CD14-positive monocyte (primary cell): ENCODE data around the gene GABARAPL1. TPM values are rescaled to one million over a fixed set of nuclear protein-coding genes. Genes with fewer than 3 reads are reported as not detected.
A peak's percentile ranks its signal among the peaks of the same experiment; 100 is the strongest.

Source experiments
- DNase-seq, 3 donors: peaks; one replicate each; pipeline ENCODE4 v3.0.0-alpha.2; 2011 to 2022
- H2AFZ ChIP-seq: 2 replicates; pipeline ENCODE4 v1.6.0; 2012; ENCODE audit warnings: mild to moderate bottlenecking, low read depth, low read length, inconsistent platforms; ENCODE audit not compliant: insufficient read depth, poor library complexity, severe bottlenecking
- H3K27ac ChIP-seq, 2 donors: 1 replicate in 1 of 2; 2 replicates in 1 of 2; pipeline ENCODE4 v1.5.1; 2012 to 2013; ENCODE audit warnings: low read length in 2 of 2, control low read depth in 1 of 2, inconsistent platforms in 1 of 2, low read depth in 1 of 2, mild to moderate bottlenecking in 1 of 2
- H3K27me3 ChIP-seq, 2 donors: one replicate each; pipeline versions ENCODE4 v1.6.0 to v1.6.1; 2011 to 2013; ENCODE audit warnings: low read length in 2 of 2; ENCODE audit not compliant: control insufficient read depth in 2 of 2, insufficient read depth in 2 of 2
- H3K36me3 ChIP-seq, 2 donors: replicated peaks in 1 of 2; 1 replicate in 1 of 2; 2 replicates in 1 of 2; pipeline versions ENCODE4 v1.5.1 to v1.6.1; 2012 to 2013; ENCODE audit warnings: low read length in 2 of 2, control low read depth in 1 of 2, inconsistent platforms in 1 of 2, mild to moderate bottlenecking in 1 of 2; ENCODE audit not compliant: insufficient read depth in 2 of 2, control insufficient read depth in 1 of 2
- H3K4me1 ChIP-seq, 2 donors: 1 replicate in 1 of 2; 2 replicates in 1 of 2; pipeline versions ENCODE4 v1.5.1 to v1.6.1; 2012 to 2013; ENCODE audit warnings: low read length in 2 of 2, control low read depth in 1 of 2, inconsistent platforms in 1 of 2, mild to moderate bottlenecking in 1 of 2, moderate library complexity in 1 of 2; ENCODE audit not compliant: insufficient read depth in 2 of 2, control insufficient read depth in 1 of 2
- H3K4me2 ChIP-seq: replicated peaks from 2 replicates; pipeline ENCODE3; 2012; ENCODE audit warnings: low read length, moderate library complexity, mild to moderate bottlenecking; ENCODE audit not compliant: poor library complexity, severe bottlenecking; ENCODE audit errors: extremely low read depth
- H3K4me3 ChIP-seq, 3 experiments: fragments of 200-600 bp in 1 of 3; sonication (generic) in 1 of 3; replicated peaks in 1 of 3; 1 replicate in 2 of 3; 2 replicates in 1 of 3; pipeline ENCODE4 v1.5.1; 2011 to 2013; ENCODE audit warnings: low read length in 3 of 3, mild to moderate bottlenecking in 3 of 3, control low read depth in 2 of 3, low read depth in 2 of 3, inconsistent platforms in 1 of 3, moderate library complexity in 1 of 3
- H3K79me2 ChIP-seq: 2 replicates; pipeline ENCODE4 v1.6.0; 2012; ENCODE audit warnings: mild to moderate bottlenecking, control low read depth, inconsistent platforms, low read length, moderate library complexity; ENCODE audit not compliant: insufficient read depth
- H3K9ac ChIP-seq: 2 replicates; pipeline ENCODE4 v1.6.0; 2017; ENCODE audit warnings: low read length, mild to moderate bottlenecking; ENCODE audit not compliant: insufficient read depth, poor library complexity, severe bottlenecking
- H3K9me3 ChIP-seq, 2 donors: replicated peaks in 1 of 2; 1 replicate in 1 of 2; 2 replicates in 1 of 2; pipeline versions ENCODE4 v1.5.1 to v1.6.1; 2012 to 2013; ENCODE audit warnings: low read length in 2 of 2, control low read depth in 1 of 2; ENCODE audit not compliant: control insufficient read depth in 1 of 2, insufficient read depth in 1 of 2
- H4K20me1 ChIP-seq: 2 replicates; pipeline ENCODE4 v1.6.0; 2012; ENCODE audit warnings: mild to moderate bottlenecking, low read length, control low read depth, moderate library complexity; ENCODE audit not compliant: insufficient read depth
- H3K27ac Mint-ChIP-seq, 7 donors: one replicate each; pipeline ENCODE4 v1.8.0; 2020; ENCODE audit warnings: mild to moderate bottlenecking in 7 of 7, mixed read lengths in 7 of 7, moderate library complexity in 6 of 7, inconsistent platforms in 2 of 7
- H3K27me3 Mint-ChIP-seq, 3 donors: one replicate each; pipeline ENCODE4 v1.8.0; 2021 to 2022; ENCODE audit warnings: low read depth in 3 of 3, mild to moderate bottlenecking in 3 of 3, mixed read lengths in 3 of 3, moderate library complexity in 3 of 3, inconsistent platforms in 1 of 3
- H3K36me3 Mint-ChIP-seq, 2 donors: one replicate each; pipeline ENCODE4 v1.8.0; 2020; ENCODE audit warnings: mixed read lengths in 2 of 2, inconsistent platforms in 1 of 2, mild to moderate bottlenecking in 1 of 2
- H3K4me1 Mint-ChIP-seq: one replicate; pipeline ENCODE4 v1.8.0; 2020; ENCODE audit warnings: mild to moderate bottlenecking, mixed read lengths
- H3K4me3 Mint-ChIP-seq, 2 donors: one replicate each; pipeline ENCODE4 v1.8.0; 2020; ENCODE audit warnings: mild to moderate bottlenecking in 2 of 2, mixed read lengths in 2 of 2, moderate library complexity in 1 of 2
- H3K9me3 Mint-ChIP-seq, 7 donors: one replicate each; pipeline ENCODE4 v1.8.0; 2020 to 2022; ENCODE audit warnings: mixed read lengths in 7 of 7, mild to moderate bottlenecking in 6 of 7, moderate library complexity in 6 of 7, inconsistent platforms in 2 of 7
- CTCF ChIP-seq: fragments of 200-600 bp; IDR thresholded peaks from one replicate; pipeline ENCODE4 v1.8.0; 2022; ENCODE audit warnings: antibody characterized with exemption, mild to moderate bottlenecking
- whole genome bisulfite sequencing: methylation state at CpG from one replicate; pipeline ENCODE4 v1.1.5; 2013; ENCODE audit warnings: missing lambda C conversion rate; ENCODE audit not compliant: insufficient coverage; 5-methylcytosine and 5-hydroxymethylcytosine counted together
- intact Hi-C, 2 donors: fragments of 100-400 bp; cut with micrococcal nuclease; formaldehyde crosslinking; loops; one replicate each; pipeline versions ENCODE4 v1.15.0 to v1.15.1; 2023
- polyA plus RNA-seq, 3 donors: library from polyadenylated mRNA; depleted of rRNA in 1 of 3; unstranded in 2 of 3; stranded (reverse) in 1 of 3; fragments of 300-500 nt in 2 of 3; fragments of >200 nt in 1 of 3; fragmentation: Illumina TruSeq in 2 of 3; gene quantifications; 1 replicate in 2 of 3; 2 replicates in 1 of 3; pipeline ENCODE4 v1.2.3, GENCODE V29; 2012 to 2021

Gene GABARAPL1
- polyA plus RNA-seq, 3 donors: 13.1 to 291 (median 15.5) TPM

GRCh38 chr12:10179776-10180181 is 32.9 kb upstream of the GABARAPL1 start:
- 100% methylated on average over 1 of the region's 5 CpGs for whole genome bisulfite sequencing
- no peak overlapping the region for H3K4me2 ChIP-seq

GRCh38 chr12:10182354-10183049 is 30.2 kb upstream of the GABARAPL1 start:
- Histone ChIP-seq H3K79me2 (no peaks in the 10 kb centered on the region), H4K20me1 (no peaks in the 10 kb centered on the region), H3K4me1 (peaks cover 58 to 65% of the 10 kb centered on the region in 2 donors), H3K4me2 (no peak overlapping the region), H3K36me3 (no peaks in the 10 kb centered on the region), H3K9ac (peak overlapping the region; percentile 12), H3K9me3 (no peaks in the 10 kb centered on the region), H3K4me3 (no peak overlapping the region), H3K27me3 (no peaks in the 10 kb centered on the region), H3K27ac (peak overlapping the region in 1 of 2 donors; percentile 87), H2AFZ (no peak overlapping the region)
- no peaks in the 10 kb centered on the region for H3K27me3 Mint-ChIP-seq
- H3K9me3 Mint-ChIP-seq: no peaks in the 10 kb centered on the region
- H3K4me3 Mint-ChIP-seq: peak overlapping the region in 1 of 2 donors; percentile 64
- 0% methylated on average over 1 of the region's 5 CpGs for WGBS
- peaks cover 64% of the 10 kb centered on the region for H3K4me1 Mint-ChIP-seq
- no peak for TF ChIP-seq CTCF
- H3K36me3 Mint-ChIP-seq: no peaks in the 10 kb centered on the region
- intact Hi-C loops: no loop called here
- peak; percentile 93 to 99 (median 98) for DNase-seq
- peak overlapping the region; percentile 86 to 99 (median 97) for H3K27ac Mint-ChIP-seq

More at GRCh38 chr12:10179776-10180181, 32.9 kb upstream of the GABARAPL1 start:
- Histone ChIP-seq H3K36me3 (no peaks in the 10 kb centered on the region), H3K79me2 (no peaks in the 10 kb centered on the region), H3K4me3 (no peak overlapping the region), H3K4me1 (peaks cover 32 to 39% of the 10 kb centered on the region in 2 donors), H2AFZ (no peak overlapping the region), H3K27ac (no peak overlapping the region), H3K9me3 (no peaks in the 10 kb centered on the region), H3K9ac (no peak overlapping the region), H4K20me1 (no peaks in the 10 kb centered on the region), H3K27me3 (no peaks in the 10 kb centered on the region)
- Mint-ChIP-seq H3K36me3 (no peaks in the 10 kb centered on the region), H3K9me3 (no peaks in the 10 kb centered on the region), H3K27me3 (no peaks in the 10 kb centered on the region), H3K4me1 (peaks cover 41% of the 10 kb centered on the region), H3K27ac (no peak overlapping the region), H3K4me3 (no peak overlapping the region)
- no peak for TF ChIP-seq CTCF
- DNase-seq: peak in 1 of 3 donors; percentile 41
- intact Hi-C loops: no loop called here
